ENCODE results near the gene PI4KA. TPM values are rescaled to one million over a fixed set of nuclear protein-coding genes. Genes with fewer than 3 reads are reported as not detected.

Gene PI4KA
- polyA plus RNA-seq, 1 donor from 2014 or later, result 42.2 TPM

DNA sequence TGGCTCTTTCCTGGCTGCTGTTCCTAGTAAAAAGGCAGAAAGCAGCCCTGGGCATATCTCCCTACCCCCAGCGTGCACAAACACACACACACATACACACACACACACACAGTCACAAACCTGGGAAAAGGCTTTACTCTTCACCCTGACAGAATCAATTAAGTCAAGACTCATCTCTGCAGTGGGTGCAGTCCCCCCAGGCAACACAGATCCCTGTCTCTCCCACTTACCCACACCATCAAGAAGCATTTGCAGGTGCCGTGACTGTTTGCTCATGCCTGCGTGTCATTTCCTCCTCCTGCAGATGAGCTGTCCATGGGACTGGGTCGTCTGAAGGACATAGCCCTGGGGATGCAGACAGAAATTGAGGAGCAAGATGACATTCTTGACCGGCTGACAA lies 28.8 kb upstream of the PI4KA start:
- H3K27ac ChIP-seq (ENCODE audit: low read length), result no peak overlapping the region
- no peaks in the 10 kb centered on the region for H3K9me2 ChIP-seq (ENCODE audit: insufficient read depth, low read length)
- no peaks in the 10 kb centered on the region for H3K27me3 ChIP-seq (ENCODE audit: insufficient read depth, low read depth, low read length)
- no peaks in the 10 kb centered on the region for H4K20me1 ChIP-seq (ENCODE audit: insufficient read depth)
- H2AFZ ChIP-seq (ENCODE audit: low read depth, low read length), result no peak overlapping the region
- no peaks in the 10 kb centered on the region for H3K79me2 ChIP-seq (replicated peaks; ENCODE audit: insufficient read depth, low read length)
- H3K9me3 ChIP-seq (ENCODE audit: low read length), result no peaks in the 10 kb centered on the region
- H3K36me3 ChIP-seq (ENCODE audit: insufficient read depth, low read length), result peaks cover 2% of the 10 kb centered on the region
- H3F3A ChIP-seq (ENCODE audit: insufficient read depth, low read length, poor library complexity, severe bottlenecking), result no peaks in the 10 kb centered on the region
- H3K4me2 ChIP-seq (ENCODE audit: low read length), result no peak overlapping the region
- TF ChIP-seq SMC3 (conservative IDR thresholded peaks at IDR 0.05; ENCODE audit: poor library complexity) (no peak), RAD21 (conservative IDR thresholded peaks at IDR 0.05) (no peak), POLR2AphosphoS5 (IDR thresholded peaks at IDR 0.05) (no peak), EZH2 (IDR thresholded peaks at IDR 0.05; ENCODE audit: borderline replicate concordance, insufficient read depth, low read length, poor library complexity, severe bottlenecking) (no peak), TAF1 (IDR thresholded peaks at IDR 0.05; ENCODE audit: low read depth) (no peak), MXI1 (conservative IDR thresholded peaks at IDR 0.05; ENCODE audit: poor library complexity, severe bottlenecking) (no peak), EP300 (conservative IDR thresholded peaks at IDR 0.05; ENCODE audit: poor library complexity, severe bottlenecking) (no peak)
- TF ChIP-seq, protein P1, sequence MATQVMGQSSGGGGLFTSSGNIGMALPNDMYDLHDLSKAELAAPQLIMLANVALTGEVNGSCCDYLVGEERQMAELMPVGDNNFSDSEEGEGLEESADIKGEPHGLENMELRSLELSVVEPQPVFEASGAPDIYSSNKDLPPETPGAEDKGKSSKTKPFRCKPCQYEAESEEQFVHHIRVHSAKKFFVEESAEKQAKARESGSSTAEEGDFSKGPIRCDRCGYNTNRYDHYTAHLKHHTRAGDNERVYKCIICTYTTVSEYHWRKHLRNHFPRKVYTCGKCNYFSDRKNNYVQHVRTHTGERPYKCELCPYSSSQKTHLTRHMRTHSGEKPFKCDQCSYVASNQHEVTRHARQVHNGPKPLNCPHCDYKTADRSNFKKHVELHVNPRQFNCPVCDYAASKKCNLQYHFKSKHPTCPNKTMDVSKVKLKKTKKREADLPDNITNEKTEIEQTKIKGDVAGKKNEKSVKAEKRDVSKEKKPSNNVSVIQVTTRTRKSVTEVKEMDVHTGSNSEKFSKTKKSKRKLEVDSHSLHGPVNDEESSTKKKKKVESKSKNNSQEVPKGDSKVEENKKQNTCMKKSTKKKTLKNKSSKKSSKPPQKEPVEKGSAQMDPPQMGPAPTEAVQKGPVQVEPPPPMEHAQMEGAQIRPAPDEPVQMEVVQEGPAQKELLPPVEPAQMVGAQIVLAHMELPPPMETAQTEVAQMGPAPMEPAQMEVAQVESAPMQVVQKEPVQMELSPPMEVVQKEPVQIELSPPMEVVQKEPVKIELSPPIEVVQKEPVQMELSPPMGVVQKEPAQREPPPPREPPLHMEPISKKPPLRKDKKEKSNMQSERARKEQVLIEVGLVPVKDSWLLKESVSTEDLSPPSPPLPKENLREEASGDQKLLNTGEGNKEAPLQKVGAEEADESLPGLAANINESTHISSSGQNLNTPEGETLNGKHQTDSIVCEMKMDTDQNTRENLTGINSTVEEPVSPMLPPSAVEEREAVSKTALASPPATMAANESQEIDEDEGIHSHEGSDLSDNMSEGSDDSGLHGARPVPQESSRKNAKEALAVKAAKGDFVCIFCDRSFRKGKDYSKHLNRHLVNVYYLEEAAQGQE (IDR thresholded peaks at IDR 0.05; ENCODE audit: borderline replicate concordance), result no peak
- TF ChIP-seq, protein P2, sequence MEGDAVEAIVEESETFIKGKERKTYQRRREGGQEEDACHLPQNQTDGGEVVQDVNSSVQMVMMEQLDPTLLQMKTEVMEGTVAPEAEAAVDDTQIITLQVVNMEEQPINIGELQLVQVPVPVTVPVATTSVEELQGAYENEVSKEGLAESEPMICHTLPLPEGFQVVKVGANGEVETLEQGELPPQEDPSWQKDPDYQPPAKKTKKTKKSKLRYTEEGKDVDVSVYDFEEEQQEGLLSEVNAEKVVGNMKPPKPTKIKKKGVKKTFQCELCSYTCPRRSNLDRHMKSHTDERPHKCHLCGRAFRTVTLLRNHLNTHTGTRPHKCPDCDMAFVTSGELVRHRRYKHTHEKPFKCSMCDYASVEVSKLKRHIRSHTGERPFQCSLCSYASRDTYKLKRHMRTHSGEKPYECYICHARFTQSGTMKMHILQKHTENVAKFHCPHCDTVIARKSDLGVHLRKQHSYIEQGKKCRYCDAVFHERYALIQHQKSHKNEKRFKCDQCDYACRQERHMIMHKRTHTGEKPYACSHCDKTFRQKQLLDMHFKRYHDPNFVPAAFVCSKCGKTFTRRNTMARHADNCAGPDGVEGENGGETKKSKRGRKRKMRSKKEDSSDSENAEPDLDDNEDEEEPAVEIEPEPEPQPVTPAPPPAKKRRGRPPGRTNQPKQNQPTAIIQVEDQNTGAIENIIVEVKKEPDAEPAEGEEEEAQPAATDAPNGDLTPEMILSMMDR (IDR thresholded peaks at IDR 0.05; ENCODE audit: poor library complexity, severe bottlenecking), result no peak
- H3K4me3 ChIP-seq (ENCODE audit: low read length), result no peak overlapping the region
- H3K9ac ChIP-seq (ENCODE audit: low read length), result no peak overlapping the region

DNA sequence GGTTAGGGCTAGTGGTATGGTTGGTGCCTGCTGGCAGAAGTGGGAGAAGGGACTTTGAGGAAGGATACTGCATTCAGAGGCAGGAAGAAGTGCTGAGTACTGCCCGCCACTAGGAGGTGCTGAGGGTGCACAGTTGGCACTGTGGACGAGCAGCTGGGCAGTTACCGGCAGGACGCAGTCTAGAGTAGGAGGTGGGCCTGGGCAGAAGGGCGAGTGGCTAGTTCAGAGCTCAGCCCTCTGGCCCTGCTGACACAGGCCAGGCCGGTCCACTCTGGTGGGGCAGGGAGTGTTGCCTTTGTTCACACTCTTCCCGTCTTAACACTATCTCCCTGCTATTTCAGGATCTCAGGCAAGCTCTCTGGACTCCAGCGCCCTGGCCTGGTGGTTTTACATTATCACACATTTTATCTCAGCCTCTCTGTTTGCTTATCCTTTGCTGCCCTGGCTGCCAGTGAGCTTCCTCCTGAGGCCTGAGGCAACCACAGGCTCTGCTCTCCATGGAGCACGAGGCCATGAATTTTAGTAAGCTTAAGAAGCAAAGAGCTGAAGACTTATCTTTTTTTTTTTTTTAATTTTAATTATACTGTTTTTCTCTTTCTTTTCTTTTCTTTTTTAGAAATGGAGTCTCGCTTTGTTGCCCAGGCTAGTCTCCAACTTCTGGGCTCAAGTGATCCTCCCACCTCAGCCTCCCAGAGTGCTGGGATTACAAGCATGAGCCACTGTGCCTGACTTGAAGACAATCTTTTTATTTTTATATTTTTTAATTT lies 27.1 kb upstream of the PI4KA start:
- Histone ChIP-seq H3K27ac (ENCODE audit: low read length) (no peak overlapping the region), H3K9me3 (ENCODE audit: low read length) (no peaks in the 10 kb centered on the region), H3K79me2 (replicated peaks; ENCODE audit: insufficient read depth, low read length) (no peaks in the 10 kb centered on the region), H4K20me1 (ENCODE audit: insufficient read depth) (no peaks in the 10 kb centered on the region), H3K4me3 (ENCODE audit: low read length) (no peak overlapping the region), H2AFZ (ENCODE audit: low read depth, low read length) (no peak overlapping the region), H3K36me3 (ENCODE audit: insufficient read depth, low read length) (peaks cover 5% of the 10 kb centered on the region), H3K27me3 (ENCODE audit: insufficient read depth, low read depth, low read length) (no peaks in the 10 kb centered on the region), H3K9me2 (ENCODE audit: insufficient read depth, low read length) (no peaks in the 10 kb centered on the region), H3K9ac (ENCODE audit: low read length) (no peak overlapping the region), H3F3A (ENCODE audit: insufficient read depth, low read length, poor library complexity, severe bottlenecking) (no peaks in the 10 kb centered on the region), H3K4me2 (ENCODE audit: low read length) (no peak overlapping the region)
- TF ChIP-seq RAD21 (conservative IDR thresholded peaks at IDR 0.05), result peak; percentile 67
- no peak for TF ChIP-seq EZH2 (IDR thresholded peaks at IDR 0.05; ENCODE audit: borderline replicate concordance, insufficient read depth, low read length, poor library complexity, severe bottlenecking)
- TF ChIP-seq SMC3 (conservative IDR thresholded peaks at IDR 0.05; ENCODE audit: poor library complexity), result peak; percentile 68
- TF ChIP-seq TAF1 (IDR thresholded peaks at IDR 0.05; ENCODE audit: low read depth), result no peak
- TF ChIP-seq, protein P2 (IDR thresholded peaks at IDR 0.05; ENCODE audit: poor library complexity, severe bottlenecking), result peak; percentile 68
- TF ChIP-seq EP300 (conservative IDR thresholded peaks at IDR 0.05; ENCODE audit: poor library complexity, severe bottlenecking), result no peak
